IMR-90 (cell line): ENCODE measurements around the gene ECSCR. TPM values are rescaled to one million over a fixed set of nuclear protein-coding genes. Genes with fewer than 3 reads are reported as not detected.
"Not testable (repeated sequence)": the region's sequence is repeated elsewhere in the genome, so short reads cannot be mapped to it uniquely, and the experiment has no call there.

Experiments used
- ATAC-seq: fragments of 200-7000 bp; cut with Tn5 transposase; 2 replicates; pipeline ENCODE4 v1.9.1; 2020; ENCODE audit warnings: low read depth, mild to moderate bottlenecking, moderate library complexity
- BruUV-seq: library from RNA; stranded (reverse); fragments of 400-500 nt; replicated peaks from 2 replicates; lab custom pipeline; 2021; lab: Mats Ljungman, UMichigan
- CTCF ChIA-PET: fragments of 300-600 bp; formaldehyde crosslinking; extraction: SDS; loops from one replicate; lab custom pipeline; 2021; ENCODE audit warnings: antibody characterized with exemption; lab: Yijun Ruan, JAX
- POLR2A ChIA-PET: fragments of 300-600 bp; sonication (Branson Sonifier 250); formaldehyde crosslinking; loops from one replicate; lab custom pipeline; 2022; ENCODE audit warnings: antibody characterized with exemption; ENCODE audit not compliant: unreplicated experiment; lab: Charles Lee
- DNase-seq: peaks from one replicate; pipeline ENCODE4 v3.0.0; 2013
- H2AFZ ChIP-seq: replicated peaks from 2 replicates; pipeline ENCODE3; 2013; ENCODE audit warnings: low read length, mild to moderate bottlenecking; ENCODE audit not compliant: poor library complexity
- H2AK5ac ChIP-seq: 2 replicates; pipeline ENCODE4 v1.6.1; 2013; ENCODE audit warnings: low read depth, low read length, inconsistent platforms
- H2AK9ac ChIP-seq: replicated peaks from 2 replicates; pipeline ENCODE3; 2013; ENCODE audit warnings: mild to moderate bottlenecking, low read depth, low read length, moderate library complexity; ENCODE audit not compliant: poor library complexity
- H2BK120ac ChIP-seq: 2 replicates; pipeline ENCODE4 v1.6.1; 2013; ENCODE audit warnings: low read depth, low read length, inconsistent platforms
- H2BK15ac ChIP-seq: 3 replicates; pipeline ENCODE4 v1.6.1; 2013; ENCODE audit warnings: low read depth, low read length, inconsistent platforms
- H2BK20ac ChIP-seq: 2 replicates; pipeline ENCODE4 v1.6.1; 2013; ENCODE audit warnings: low read depth, mild to moderate bottlenecking, inconsistent platforms, low read length, moderate library complexity
- H2BK5ac ChIP-seq: 2 replicates; pipeline ENCODE4 v1.6.1; 2013; ENCODE audit warnings: mild to moderate bottlenecking, low read depth, low read length, inconsistent platforms; ENCODE audit not compliant: poor library complexity, severe bottlenecking
- H3K14ac ChIP-seq: replicated peaks from 2 replicates; pipeline ENCODE4 v1.6.1; 2013; ENCODE audit warnings: low read depth, low read length, inconsistent platforms
- H3K18ac ChIP-seq: 2 replicates; pipeline ENCODE4 v1.6.1; 2013; ENCODE audit warnings: low read depth, low read length, control low read depth
- H3K23ac ChIP-seq: 2 replicates; pipeline ENCODE4 v1.6.1; 2013; ENCODE audit warnings: low read depth, low read length, inconsistent platforms
- H3K27ac ChIP-seq: 2 replicates; pipeline ENCODE4 v1.5.1; 2013; ENCODE audit warnings: mild to moderate bottlenecking, control low read depth, low read length; ENCODE audit not compliant: insufficient read depth
- H3K27me3 ChIP-seq: 2 replicates; pipeline ENCODE4 v1.6.1; 2013; ENCODE audit warnings: low read length; ENCODE audit not compliant: control insufficient read depth, insufficient read depth
- H3K36me3 ChIP-seq: 2 replicates; pipeline ENCODE4 v1.6.1; 2013; ENCODE audit warnings: low read length, mixed read lengths; ENCODE audit not compliant: control insufficient read depth, insufficient read depth
- H3K4ac ChIP-seq: 2 replicates; pipeline ENCODE4 v1.6.1; 2013; ENCODE audit warnings: low read depth, low read length, inconsistent platforms
- H3K4me1 ChIP-seq: 2 replicates; pipeline ENCODE4 v1.6.1; 2013; ENCODE audit warnings: low read length, mixed read lengths; ENCODE audit not compliant: control insufficient read depth, insufficient read depth
- H3K4me2 ChIP-seq: 2 replicates; pipeline ENCODE4 v1.6.1; 2013; ENCODE audit warnings: low read depth, mild to moderate bottlenecking, control low read depth, low read length, moderate library complexity
- H3K4me3 ChIP-seq: 2 replicates; pipeline ENCODE4 v1.5.1; 2013; ENCODE audit warnings: low read depth, mild to moderate bottlenecking, control low read depth, low read length, moderate library complexity; ENCODE audit not compliant: insufficient read depth
- H3K56ac ChIP-seq: 2 replicates; pipeline ENCODE4 v1.6.1; 2013; ENCODE audit warnings: low read length, inconsistent platforms; ENCODE audit not compliant: insufficient read depth; ENCODE audit errors: extremely low read depth
- H3K79me1 ChIP-seq, 2 experiments: 2 replicates each; pipeline ENCODE4 v1.6.1; 2013; ENCODE audit warnings: low read length in 2 of 2, inconsistent platforms in 1 of 2, low read depth in 1 of 2
- H3K9ac ChIP-seq: 2 replicates; pipeline ENCODE4 v1.6.1; 2013; ENCODE audit warnings: low read depth, low read length, control low read depth
- H3K9me1 ChIP-seq: 2 replicates; pipeline ENCODE4 v1.6.1; 2013; ENCODE audit warnings: low read length, inconsistent platforms; ENCODE audit not compliant: insufficient read depth
- H3K9me3 ChIP-seq: 2 replicates; pipeline ENCODE4 v1.6.1; 2013; ENCODE audit warnings: low read length; ENCODE audit not compliant: control insufficient read depth, insufficient read depth
- H4K20me1 ChIP-seq: 2 replicates; pipeline ENCODE4 v1.6.1; 2013; ENCODE audit warnings: low read length, inconsistent platforms; ENCODE audit not compliant: insufficient read depth
- H4K5ac ChIP-seq: 2 replicates; pipeline ENCODE4 v1.6.1; 2013; ENCODE audit warnings: mild to moderate bottlenecking, low read depth, low read length, control low read depth
- H4K8ac ChIP-seq, 2 experiments: 2 replicates each; pipeline ENCODE4 v1.6.1; 2013; ENCODE audit warnings: low read depth in 2 of 2, low read length in 2 of 2, control low read depth in 1 of 2, inconsistent platforms in 1 of 2
- H4K91ac ChIP-seq: 2 replicates; pipeline ENCODE4 v1.6.1; 2013; ENCODE audit warnings: low read depth, low read length, inconsistent platforms; ENCODE audit not compliant: insufficient read depth
- BHLHE40 ChIP-seq: fragments of 150-350 bp; IDR thresholded peaks from 2 replicates; pipeline ENCODE4 v1.6.1; 2016; ENCODE audit warnings: mild to moderate bottlenecking, low read depth, low read length
- MXI1 ChIP-seq: IDR thresholded peaks from 2 replicates; pipeline ENCODE4 v1.6.1; 2012; ENCODE audit warnings: low read depth, mild to moderate bottlenecking, low read length, moderate library complexity, borderline replicate concordance
- RAD21 ChIP-seq: IDR thresholded peaks from 2 replicates; pipeline ENCODE4 v1.6.1; 2012; ENCODE audit warnings: low read length, improper control_type of control experiment
- RCOR1 ChIP-seq: IDR thresholded peaks from 2 replicates; pipeline ENCODE4 v1.6.1; 2012; ENCODE audit warnings: mild to moderate bottlenecking, low read length, improper control_type of control experiment; ENCODE audit not compliant: insufficient replicate concordance
- WGBS, 2 experiments: methylation state at CpG; one replicate each; pipeline versions ENCODE4 v1.1.5 to v1.1.7; 2013; ENCODE audit warnings: missing lambda C conversion rate in 2 of 2; ENCODE audit not compliant: insufficient read length in 1 of 2; ENCODE audit errors: extremely low coverage in 2 of 2; 5-methylcytosine and 5-hydroxymethylcytosine counted together
- dilution Hi-C: fragments of 300-500 bp; cut with HindIII; formaldehyde crosslinking; loops from one replicate; pipeline ENCODE4 v1.14.3; 2018; ENCODE audit warnings: low sequenced_read_pairs; ENCODE audit not compliant: unreplicated experiment
- in situ Hi-C: fragments of 300-500 bp; cut with MboI; formaldehyde crosslinking; loops from 3 replicates; pipeline ENCODE4 v1.14.3; 2019; ENCODE audit warnings: low sequenced_read_pairs, inconsistent platforms, mixed read lengths
- intact Hi-C: fragments of 100-400 bp; cut with micrococcal nuclease; formaldehyde crosslinking; loops from 2 replicates; pipeline ENCODE4 v1.10.0; 2022
- polyA plus RNA-seq, 3 experiments: library from polyadenylated mRNA; depleted of rRNA; stranded (reverse); fragments of >200 nt; gene quantifications; 2 replicates each; pipeline ENCODE4 v1.2.3, GENCODE V29; 2012; ENCODE audit warnings: low replicate concordance in 1 of 3
- total RNA-seq: library from RNA; depleted of rRNA; stranded (reverse); fragments of >200 nt; gene quantifications from 2 replicates; pipeline ENCODE4 v1.2.3, GENCODE V29; 2012
- TF ChIP-seq, protein P1 (sequence below): fragments of 150-350 bp; IDR thresholded peaks from 2 replicates; pipeline ENCODE4 v1.6.1; 2016; ENCODE audit warnings: low read depth, mild to moderate bottlenecking, low read length, moderate library complexity, borderline replicate concordance

ECSCR gene
- total and polyA plus RNA-seq, 2 of the 4 experiments (the other 2 are of a cell fraction) = 3.6 to 3.9 TPM

GRCh38 chr5:139443831-139444453, 18.6 kb downstream of the ECSCR start:
- H2BK20ac ChIP-seq = peak overlapping the region; percentile 8; the same call in 1 of the 2 replicates
- H2BK15ac ChIP-seq = peak overlapping the region; percentile 45; the same call in 1 of the 3 replicates
- peaks cover 18% of the 10 kb centered on the region for H3K4me1 ChIP-seq
- H3K27ac ChIP-seq = no peak overlapping the region
- peak overlapping the region; percentile 57 for H2AK5ac ChIP-seq
- peak overlapping the region; percentile 26 for H3K4ac ChIP-seq
- peak; percentile 80 for DNase-seq
- H3K4me2 ChIP-seq = peak overlapping the region; percentile 44; the same call in 1 of the 2 replicates
- H4K5ac ChIP-seq = no peak overlapping the region
- no peaks in the 10 kb centered on the region for H3K36me3 ChIP-seq
- H3K23ac ChIP-seq = no peak overlapping the region
- peaks cover 7 to 15% of the 10 kb centered on the region in 2 experiments; a peak in 3 of 4 replicates for H3K79me1 ChIP-seq
- H2AK9ac ChIP-seq = no peak overlapping the region
- TF ChIP-seq RAD21 (no peak), BHLHE40 (0 out of 2 replicates have a peak, but pooled peaks have one; percentile 11), MXI1 (0 out of 2 replicates have a peak, but pooled peaks have one; percentile 10), RCOR1 (peak; percentile 8)
- TF ChIP-seq, protein P1, sequence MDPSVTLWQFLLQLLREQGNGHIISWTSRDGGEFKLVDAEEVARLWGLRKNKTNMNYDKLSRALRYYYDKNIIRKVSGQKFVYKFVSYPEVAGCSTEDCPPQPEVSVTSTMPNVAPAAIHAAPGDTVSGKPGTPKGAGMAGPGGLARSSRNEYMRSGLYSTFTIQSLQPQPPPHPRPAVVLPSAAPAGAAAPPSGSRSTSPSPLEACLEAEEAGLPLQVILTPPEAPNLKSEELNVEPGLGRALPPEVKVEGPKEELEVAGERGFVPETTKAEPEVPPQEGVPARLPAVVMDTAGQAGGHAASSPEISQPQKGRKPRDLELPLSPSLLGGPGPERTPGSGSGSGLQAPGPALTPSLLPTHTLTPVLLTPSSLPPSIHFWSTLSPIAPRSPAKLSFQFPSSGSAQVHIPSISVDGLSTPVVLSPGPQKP = no peak
- ChIA-PET POLR2A (interaction anchor here (0.6 kb wide), 1 partner anchor 35 kb away, joined by 4 read pairs; no protein-coding TSS in a partner anchor), CTCF (interaction anchor here (1.3 kb wide), 1 partner anchor 21 kb away, joined by 4 read pairs; no protein-coding TSS in a partner anchor)
- peak overlapping the region; percentile 93; the same call in 1 of the 2 replicates for H2BK120ac ChIP-seq
- peak overlapping the region; percentile 66 for H2BK5ac ChIP-seq
- H3K9me3 ChIP-seq = no peaks in the 10 kb centered on the region
- in situ Hi-C loops = no loop called here
- no TSS peak for BruUV-seq
- ATAC-seq = peak; percentile 4; the same call in 1 of the 2 replicates
- peaks cover 23% of the 10 kb centered on the region for H3K9me1 ChIP-seq
- H4K20me1 ChIP-seq = no peaks in the 10 kb centered on the region
- intact Hi-C loops = no loop called here
- H2AFZ ChIP-seq = no peak overlapping the region
- no peak overlapping the region for H3K18ac ChIP-seq
- no peak overlapping the region for H3K56ac ChIP-seq
- no peak overlapping the region for H3K14ac ChIP-seq
- H3K9ac ChIP-seq = no peak overlapping the region
- H3K4me3 ChIP-seq = no peak overlapping the region
- dilution Hi-C loops = no loop called here
- no CpG with 5 or more reads among the region's 4 CpGs for WGBS, 2 experiments
- H4K91ac ChIP-seq = peak overlapping the region; percentile 23; the same call in 1 of the 2 replicates
- peak overlapping the region in 1 of 2 experiments; percentile 36; a peak in 1 of 4 replicates for H4K8ac ChIP-seq
- no peaks in the 10 kb centered on the region for H3K27me3 ChIP-seq

DNA sequence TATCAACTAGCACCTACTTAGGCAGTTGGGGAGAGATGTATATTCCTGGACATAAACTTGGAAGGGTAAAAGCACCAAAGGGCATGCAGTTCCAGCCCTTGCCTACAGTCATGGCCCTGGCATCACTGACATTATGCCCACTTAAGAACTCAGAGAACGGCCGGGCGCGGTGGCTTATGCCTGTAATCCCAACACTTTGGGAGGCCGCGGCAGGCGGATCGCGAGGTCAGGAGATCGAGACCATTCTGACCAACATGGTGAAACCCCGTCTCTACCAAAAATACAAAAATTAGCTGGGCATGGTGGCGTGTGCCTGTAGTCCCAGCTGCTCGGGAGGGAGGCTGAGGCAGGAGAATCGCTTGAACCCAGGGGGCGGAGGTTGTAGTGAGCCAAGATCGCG, 22.1 kb downstream of the ECSCR start:
- H3K23ac ChIP-seq, H3K27me3 ChIP-seq, H2BK20ac ChIP-seq, H2AK5ac ChIP-seq, H3K36me3 ChIP-seq, H3K14ac ChIP-seq, H3K4me3 ChIP-seq, POLR2A ChIA-PET, H2AK9ac ChIP-seq, H3K18ac ChIP-seq, intact Hi-C loops, DNase-seq, CTCF ChIA-PET, H2AFZ ChIP-seq, H3K9ac ChIP-seq, H2BK15ac ChIP-seq, H3K56ac ChIP-seq, ATAC-seq, dilution Hi-C loops, H2BK120ac ChIP-seq, H4K91ac ChIP-seq, H4K20me1 ChIP-seq, H3K4me2 ChIP-seq, BruUV-seq, in situ Hi-C loops, H3K4ac ChIP-seq, H3K27ac ChIP-seq, H2BK5ac ChIP-seq, H4K8ac ChIP-seq, H4K5ac ChIP-seq, H3K9me3 ChIP-seq: not testable (repeated sequence)
- Histone ChIP-seq H3K9me1 (peaks cover 24% of the 10 kb centered on the region), H3K79me1 (peaks cover 12 to 23% of the 10 kb centered on the region in 2 experiments; a peak in 3 of 4 replicates), H3K4me1 (peaks cover 15% of the 10 kb centered on the region)
- WGBS, 2 experiments = 98% methylated on average over 10 of the region's 17 CpGs; no CpG with 5 or more reads in 1 of the 2 experiments
